Endodermal cell (in vitro differentiated cells): Measurements from ENCODE around the gene IGLON5. TPM values are rescaled to one million over a fixed set of nuclear protein-coding genes. Genes with fewer than 3 reads are reported as not detected.

Experiments used
- DNase-seq: peaks from one replicate; pipeline ENCODE4 v3.0.0-alpha.2; 2017
- H3K27ac ChIP-seq: 2 replicates; pipeline ENCODE4 v1.5.1; 2013; ENCODE audit warnings: mild to moderate bottlenecking, low read depth, low read length, moderate library complexity
- H3K27me3 ChIP-seq: 2 replicates; pipeline ENCODE4 v1.6.1; 2013; ENCODE audit warnings: mild to moderate bottlenecking, low read length, moderate library complexity; ENCODE audit not compliant: insufficient read depth, control insufficient read depth, poor library complexity, severe bottlenecking
- H3K36me3 ChIP-seq: 2 replicates; pipeline ENCODE4 v1.7.0; 2013; ENCODE audit warnings: mild to moderate bottlenecking, low read length, moderate library complexity; ENCODE audit not compliant: control insufficient read depth, insufficient read depth
- H3K4me1 ChIP-seq: one replicate; pipeline ENCODE4 v1.7.0; 2013; ENCODE audit warnings: low read length; ENCODE audit not compliant: control insufficient read depth, insufficient read depth
- H3K4me3 ChIP-seq: 2 replicates; pipeline ENCODE4 v1.5.1; 2013; ENCODE audit warnings: mild to moderate bottlenecking, low read length, moderate library complexity
- H3K9ac ChIP-seq: 2 replicates; pipeline ENCODE4 v1.6.1; 2013; ENCODE audit warnings: mild to moderate bottlenecking, low read length, moderate library complexity; ENCODE audit not compliant: poor library complexity, severe bottlenecking; ENCODE audit errors: extremely low read depth
- H3K9me3 ChIP-seq: 2 replicates; pipeline ENCODE4 v1.6.1; 2013; ENCODE audit warnings: mild to moderate bottlenecking, low read length, moderate library complexity; ENCODE audit not compliant: control insufficient read depth
- H3K27ac Mint-ChIP-seq: 2 replicates; pipeline ENCODE4 v1.8.0; 2020; ENCODE audit warnings: mixed read lengths
- H3K27me3 Mint-ChIP-seq: 2 replicates; pipeline ENCODE4 v1.8.0; 2021; ENCODE audit warnings: mild to moderate bottlenecking, mixed read lengths; ENCODE audit not compliant: insufficient read depth
- H3K36me3 Mint-ChIP-seq: 2 replicates; pipeline ENCODE4 v1.8.0; 2020; ENCODE audit warnings: low read depth, mixed read lengths
- H3K4me1 Mint-ChIP-seq: 2 replicates; pipeline ENCODE4 v1.8.0; 2020; ENCODE audit warnings: mixed read lengths
- H3K4me3 Mint-ChIP-seq: 2 replicates; pipeline ENCODE4 v1.8.0; 2020; ENCODE audit warnings: mild to moderate bottlenecking, moderate library complexity, mixed read lengths
- H3K9me3 Mint-ChIP-seq: 2 replicates; pipeline ENCODE4 v1.8.0; 2020; ENCODE audit warnings: mild to moderate bottlenecking, mixed read lengths
- CTCF ChIP-seq: fragments of 200-600 bp; sonication (generic); conservative IDR thresholded peaks from 2 replicates; pipeline ENCODE4 v1.5.0; 2021; ENCODE audit warnings: antibody characterized with exemption, mild to moderate bottlenecking
- WGBS, 2 experiments: methylation state at CpG; one replicate each; pipeline versions ENCODE4 v1.1.5 to v1.1.7; 2013; ENCODE audit warnings: missing lambda C conversion rate in 2 of 2, mixed read lengths in 1 of 2; ENCODE audit not compliant: insufficient coverage in 1 of 2, insufficient read length in 1 of 2; 5-methylcytosine and 5-hydroxymethylcytosine counted together
- long read RNA-seq, 4 experiments: library from polyadenylated mRNA in 2 of 4; library from RNA in 1 of 4; library from capped mRNA in 1 of 4; stranded (forward) in 3 of 4; unstranded in 1 of 4; transcript quantifications; one replicate each; pipeline ENCODE4 v2.0.0, GENCODE V29; 2020 to 2021; ENCODE audit warnings: inconsistent platforms in 1 of 4
- polyA plus RNA-seq, 2 experiments: library from polyadenylated mRNA; stranded (reverse); fragments of 50-300 nt; gene quantifications; one replicate each; pipeline ENCODE4 v1.2.3, GENCODE V29; 2013
- total RNA-seq, 2 donors: library from RNA; stranded (reverse); fragmentation: NEBNext Ultra II Directional in 1 of 2; extraction: Animal tissue kit (Norgen Biotek cat#: 25700) in 1 of 2; gene quantifications; 2 replicates in 1 of 2; 3 replicates in 1 of 2; pipeline ENCODE4 v1.2.1, GENCODE V29; 2021

The IGLON5 gene
- 10 to 100 TPM; 42.7 to 49.4 TPM for total RNA-seq
- 66.0 TPM for polyA plus RNA-seq (2013, experiment 1 of 2)
- 57.1 TPM for polyA plus RNA-seq (2013, experiment 2 of 2)
- long read RNA-seq, experiment 1, transcript IGLON5-201 (8 exons, 2,606 nt) = major isoform, 8 of 32 reads
- long read RNA-seq, experiment 1, partial matches to known transcripts = 23 of 32 reads
- long read RNA-seq, experiment 1, other reads (novel, unspliced or antisense) = 1 of 32 reads
- long read RNA-seq, experiment 2, transcript IGLON5-201 (8 exons, 2,606 nt) = major isoform, 5 of 22 reads
- long read RNA-seq, experiment 2, partial matches to known transcripts = 16 of 22 reads
- long read RNA-seq, experiment 2, other reads (novel, unspliced or antisense) = 1 of 22 reads
- long read RNA-seq, experiment 3, partial matches to known transcripts = 3 of 12 reads
- long read RNA-seq, experiment 3, other reads (novel, unspliced or antisense) = 8 of 12 reads
- long read RNA-seq, experiment 4 = 0 reads

GRCh38 chr19:51311351-51312257 lies at the start of gene IGLON5:
TSS of gene IGLON5 (plus strand) at chr19:51311644. CDS start at chr19:51311848, 204 bp downstream.
- H3K36me3 Mint-ChIP-seq = peaks cover 20% of the 10 kb centered on the region
- H3K27me3 Mint-ChIP-seq = peaks cover 16% of the 10 kb centered on the region
- Histone ChIP-seq H3K27ac (peak within 1 kb of the TSS; percentile 53), H3K4me1 (no peaks in the 10 kb centered on the region), H3K9me3 (peaks cover 7% of the 10 kb centered on the region), H3K9ac (peak within 1 kb of the TSS; percentile 45), H3K36me3 (no peaks in the 10 kb centered on the region), H3K27me3 (peaks cover 12% of the 10 kb centered on the region), H3K4me3 (peak within 1 kb of the TSS; percentile 81)
- H3K27ac Mint-ChIP-seq = peak within 1 kb of the TSS; percentile 76
- TF ChIP-seq CTCF = no peak
- WGBS, 2 experiments = 2% methylated on average over 44 of the region's 76 CpGs; no CpG with 5 or more reads in 1 of the 2 experiments
- peaks cover 23% of the 10 kb centered on the region for H3K9me3 Mint-ChIP-seq
- H3K4me3 Mint-ChIP-seq = peak within 1 kb of the TSS; percentile 75
- H3K4me1 Mint-ChIP-seq = peaks cover 10% of the 10 kb centered on the region
- DNase-seq = peak; percentile 88

- Mint-ChIP-seq H3K27me3 (peaks cover 1% of the 10 kb centered on the region), H3K4me1 (peaks cover 10% of the 10 kb centered on the region), H3K36me3 (no peaks in the 10 kb centered on the region), H3K9me3 (no peaks in the 10 kb centered on the region), H3K27ac (no peak overlapping the region), H3K4me3 (no peak overlapping the region)
- DNase-seq = no peak
- H3K4me3 ChIP-seq = no peak overlapping the region
- no peak overlapping the region for H3K9ac ChIP-seq
- no peaks in the 10 kb centered on the region for H3K9me3 ChIP-seq
- no peaks in the 10 kb centered on the region for H3K36me3 ChIP-seq
- H3K4me1 ChIP-seq = peaks cover 2% of the 10 kb centered on the region
- WGBS, 2 experiments = 90 to 96% methylated on average over 4 of the region's 4 CpGs
- no peak for TF ChIP-seq CTCF
- no peaks in the 10 kb centered on the region for H3K27me3 ChIP-seq
- H3K27ac ChIP-seq = no peak overlapping the region
Observed at GRCh38 chr19:51263808-51264207, 47.6 kb upstream of the IGLON5 start.

GRCh38 chr19:51271067-51271466 lies 40.4 kb upstream of the IGLON5 start:
- 91 to 96% methylated on average over 19 to 26 of the region's 26 CpGs for WGBS, 2 experiments
- Histone ChIP-seq H3K9ac (no peak overlapping the region), H3K27ac (peak overlapping the region; percentile 41), H3K27me3 (no peaks in the 10 kb centered on the region), H3K36me3 (no peaks in the 10 kb centered on the region), H3K9me3 (no peaks in the 10 kb centered on the region), H3K4me1 (peaks cover 2% of the 10 kb centered on the region), H3K4me3 (no peak overlapping the region)
- DNase-seq = no peak
- Mint-ChIP-seq H3K36me3 (no peaks in the 10 kb centered on the region), H3K4me3 (no peak overlapping the region), H3K27ac (no peak overlapping the region), H3K4me1 (peaks cover 9% of the 10 kb centered on the region), H3K9me3 (no peaks in the 10 kb centered on the region), H3K27me3 (peaks cover 8% of the 10 kb centered on the region)
- TF ChIP-seq CTCF = no peak
